RWPE2 (cell line): ENCODE measurements around the gene FBXW4.

Experiments used
- ATAC-seq: fragments of 200-7000 bp; cut with Tn5 transposase; 3 replicates; pipeline ENCODE4 v1.9.1; 2021; ENCODE audit warnings: low read depth
- DNase-seq: peaks from one replicate; pipeline ENCODE4 v3.0.0-alpha.2; 2020; ENCODE audit warnings: low spot score
- H3K27ac ChIP-seq: fragments of 450-650 bp; 2 replicates; pipeline ENCODE4 v1.5.1; 2017; ENCODE audit warnings: mild to moderate bottlenecking; ENCODE audit not compliant: poor library complexity, severe bottlenecking
- H3K27me3 ChIP-seq: fragments of 250-450 bp; sonication (Bioruptor Pico); 2 replicates; pipeline ENCODE4 v1.5.1; 2021; ENCODE audit warnings: mild to moderate bottlenecking, moderate library complexity; ENCODE audit not compliant: insufficient read depth, poor library complexity, severe bottlenecking
- H3K36me3 ChIP-seq: fragments of 250-450 bp; sonication (Bioruptor Pico); 2 replicates; pipeline ENCODE4 v1.5.1; 2020; ENCODE audit warnings: low read depth, mild to moderate bottlenecking, moderate library complexity
- H3K4me1 ChIP-seq: fragments of 250-450 bp; sonication (Bioruptor Pico); 2 replicates; pipeline ENCODE4 v1.5.1; 2021; ENCODE audit warnings: mild to moderate bottlenecking, moderate library complexity; ENCODE audit not compliant: insufficient read depth, poor library complexity, severe bottlenecking
- H3K4me3 ChIP-seq: fragments of 250-450 bp; sonication (Bioruptor Pico); 2 replicates; pipeline ENCODE4 v1.5.1; 2021; ENCODE audit warnings: mild to moderate bottlenecking, moderate library complexity; ENCODE audit not compliant: severe bottlenecking
- H3K9me3 ChIP-seq: fragments of 250-450 bp; sonication (Bioruptor Pico); 2 replicates; pipeline ENCODE4 v1.5.1; 2021; ENCODE audit warnings: mild to moderate bottlenecking, moderate library complexity; ENCODE audit not compliant: severe bottlenecking
- TF ChIP-seq, protein P1 (sequence below): fragments of 450-650 bp; IDR thresholded peaks from one replicate; pipeline ENCODE4 v1.5.1; 2017; ENCODE audit warnings: mild to moderate bottlenecking, moderate library complexity; ENCODE audit not compliant: poor library complexity, severe bottlenecking

Gene FBXW4

DNA sequence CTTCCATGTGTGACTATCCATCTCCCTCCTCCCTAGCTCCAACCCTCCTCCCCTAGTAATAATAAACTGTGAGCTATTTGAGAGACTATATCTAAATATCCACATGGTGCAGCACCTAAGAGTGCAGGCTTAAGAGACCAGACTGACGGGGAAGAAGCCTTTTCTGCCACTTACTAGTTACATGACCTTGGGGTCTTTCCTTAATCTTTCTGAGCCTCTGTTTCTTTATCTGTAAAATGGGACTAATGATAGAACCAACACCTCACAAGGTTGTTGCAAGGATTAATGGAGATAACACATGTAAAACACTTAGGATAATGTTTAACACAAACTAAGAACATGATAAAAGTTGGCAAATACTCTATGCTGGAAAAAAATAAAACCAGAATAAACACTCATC is 37.1 kb upstream of the FBXW4 start:
- TF ChIP-seq, protein P1, sequence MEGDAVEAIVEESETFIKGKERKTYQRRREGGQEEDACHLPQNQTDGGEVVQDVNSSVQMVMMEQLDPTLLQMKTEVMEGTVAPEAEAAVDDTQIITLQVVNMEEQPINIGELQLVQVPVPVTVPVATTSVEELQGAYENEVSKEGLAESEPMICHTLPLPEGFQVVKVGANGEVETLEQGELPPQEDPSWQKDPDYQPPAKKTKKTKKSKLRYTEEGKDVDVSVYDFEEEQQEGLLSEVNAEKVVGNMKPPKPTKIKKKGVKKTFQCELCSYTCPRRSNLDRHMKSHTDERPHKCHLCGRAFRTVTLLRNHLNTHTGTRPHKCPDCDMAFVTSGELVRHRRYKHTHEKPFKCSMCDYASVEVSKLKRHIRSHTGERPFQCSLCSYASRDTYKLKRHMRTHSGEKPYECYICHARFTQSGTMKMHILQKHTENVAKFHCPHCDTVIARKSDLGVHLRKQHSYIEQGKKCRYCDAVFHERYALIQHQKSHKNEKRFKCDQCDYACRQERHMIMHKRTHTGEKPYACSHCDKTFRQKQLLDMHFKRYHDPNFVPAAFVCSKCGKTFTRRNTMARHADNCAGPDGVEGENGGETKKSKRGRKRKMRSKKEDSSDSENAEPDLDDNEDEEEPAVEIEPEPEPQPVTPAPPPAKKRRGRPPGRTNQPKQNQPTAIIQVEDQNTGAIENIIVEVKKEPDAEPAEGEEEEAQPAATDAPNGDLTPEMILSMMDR = no peak
- ATAC-seq = no peak
- no peak for DNase-seq
- no peaks in the 10 kb centered on the region for H3K4me1 ChIP-seq
- H3K36me3 ChIP-seq = no peaks in the 10 kb centered on the region
- no peaks in the 10 kb centered on the region for H3K9me3 ChIP-seq
- no peaks in the 10 kb centered on the region for H3K27me3 ChIP-seq
- H3K27ac ChIP-seq = no peak overlapping the region
- no peak overlapping the region for H3K4me3 ChIP-seq

DNA sequence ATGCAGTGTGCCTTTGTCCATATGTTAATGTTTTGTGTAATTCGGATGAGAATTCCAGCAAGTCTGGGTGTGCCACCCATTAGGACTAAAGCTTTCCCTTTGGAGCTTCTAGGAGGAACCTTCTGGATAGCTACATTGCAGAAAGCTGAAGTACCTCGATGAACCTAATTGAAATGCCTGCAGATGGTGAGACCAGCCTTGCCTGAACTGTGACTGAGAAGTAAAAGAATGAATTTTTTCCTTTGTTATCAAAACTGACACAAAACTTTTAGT is 31.1 kb upstream of the FBXW4 start:
- Histone ChIP-seq H3K4me1 (no peaks in the 10 kb centered on the region), H3K4me3 (no peak overlapping the region), H3K27me3 (no peaks in the 10 kb centered on the region), H3K27ac (no peak overlapping the region), H3K9me3 (no peaks in the 10 kb centered on the region), H3K36me3 (no peaks in the 10 kb centered on the region)
- DNase-seq (no peak), ATAC-seq (no peak)
- TF ChIP-seq, protein P1 = no peak

DNA sequence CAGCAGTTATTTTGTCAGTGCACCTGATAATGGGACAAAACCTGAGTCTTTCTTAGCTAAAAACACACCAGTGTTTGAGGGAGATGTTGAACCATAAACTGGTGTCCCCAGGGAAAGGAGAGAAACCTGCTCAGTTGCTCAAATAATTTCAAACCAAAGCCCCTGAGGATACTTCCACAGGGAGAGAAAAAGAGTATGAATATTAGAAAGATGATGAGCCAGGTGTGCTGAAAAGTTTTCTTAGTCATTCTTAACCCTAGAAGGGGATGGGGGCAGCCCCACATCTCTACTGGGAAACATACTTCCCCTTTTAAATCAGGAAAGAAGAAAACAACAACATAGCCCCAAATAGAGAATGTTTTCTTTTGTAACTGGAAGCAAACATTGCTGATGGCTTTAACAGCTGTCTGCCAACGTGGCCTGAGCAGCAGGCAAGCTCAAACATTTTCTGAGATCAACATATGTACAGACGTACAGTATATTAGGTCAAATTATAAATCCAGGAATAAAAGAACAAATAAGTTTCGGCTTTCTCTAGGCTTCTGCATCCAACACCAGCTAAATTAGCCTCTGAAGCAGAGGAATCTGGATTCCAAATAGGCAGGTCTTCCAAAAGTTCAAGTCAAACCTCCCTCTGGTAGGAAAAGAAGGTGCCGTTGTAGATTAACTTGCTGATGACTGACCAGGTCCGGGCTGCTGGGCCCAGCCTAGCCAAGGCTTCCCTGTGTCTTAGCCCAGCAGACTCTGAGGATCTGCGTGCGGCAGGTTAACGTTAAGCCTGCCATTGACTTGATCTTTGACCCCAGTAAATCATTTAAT is 30.5 kb upstream of the FBXW4 start:
- no peaks in the 10 kb centered on the region for H3K9me3 ChIP-seq
- H3K36me3 ChIP-seq = no peaks in the 10 kb centered on the region
- H3K27ac ChIP-seq = no peak overlapping the region
- DNase-seq = no peak
- H3K4me1 ChIP-seq = no peaks in the 10 kb centered on the region
- no peaks in the 10 kb centered on the region for H3K27me3 ChIP-seq
- TF ChIP-seq, protein P1 = no peak
- ATAC-seq = no peak
- no peak overlapping the region for H3K4me3 ChIP-seq

DNA sequence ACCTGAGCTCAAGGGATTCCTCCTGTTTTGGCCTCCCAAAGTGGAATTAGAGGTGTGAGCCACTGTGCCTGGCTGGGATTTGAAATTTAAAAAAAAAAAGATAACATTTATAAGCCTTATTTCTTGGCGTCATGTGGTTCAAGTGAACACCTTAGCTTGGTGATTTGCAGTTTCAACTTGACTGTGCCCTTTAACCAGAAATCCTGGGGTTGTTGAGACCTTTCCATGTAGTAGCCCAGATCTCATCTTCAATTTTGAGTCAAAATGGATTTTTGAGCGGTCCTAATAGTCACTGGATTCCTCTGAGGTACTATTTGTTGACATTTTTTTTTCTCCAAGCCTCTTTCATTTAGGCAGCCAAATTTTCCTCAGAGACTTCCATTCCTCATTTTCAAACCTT is 29.5 kb upstream of the FBXW4 start:
- no peak overlapping the region for H3K4me3 ChIP-seq
- no peaks in the 10 kb centered on the region for H3K36me3 ChIP-seq
- H3K27ac ChIP-seq = no peak overlapping the region
- TF ChIP-seq, protein P1 = no peak
- no peak for DNase-seq
- no peaks in the 10 kb centered on the region for H3K9me3 ChIP-seq
- no peak for ATAC-seq
- no peaks in the 10 kb centered on the region for H3K4me1 ChIP-seq
- no peaks in the 10 kb centered on the region for H3K27me3 ChIP-seq

DNA sequence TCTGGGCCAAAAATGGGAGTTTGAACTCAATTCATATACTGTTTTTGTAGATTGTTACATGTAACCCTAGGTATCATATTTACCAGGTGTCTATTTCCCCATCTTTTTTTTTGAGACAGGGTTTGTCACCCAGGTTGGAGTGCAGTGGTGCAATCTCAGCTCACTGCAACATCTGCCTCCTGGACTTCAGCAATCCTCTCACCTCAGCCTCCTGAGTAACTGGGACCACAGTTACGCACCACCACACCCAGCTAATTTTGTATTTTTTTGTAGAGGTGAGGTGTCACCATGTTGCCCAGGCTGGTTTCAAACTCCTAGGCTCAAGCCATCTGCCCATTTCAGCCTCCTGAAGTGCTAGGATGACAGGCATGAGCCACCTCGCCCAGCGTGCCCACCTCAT is 28.2 kb upstream of the FBXW4 start:
- TF ChIP-seq, protein P1 = no peak
- Histone ChIP-seq H3K27me3 (no peaks in the 10 kb centered on the region), H3K27ac (no peak overlapping the region), H3K36me3 (no peaks in the 10 kb centered on the region), H3K4me3 (no peak overlapping the region), H3K9me3 (no peaks in the 10 kb centered on the region), H3K4me1 (no peaks in the 10 kb centered on the region)
- ATAC-seq (no peak), DNase-seq (no peak)
